DMS153 treated with DMSO at 0.1 percent for 48 hours (cell line): ENCODE results near the gene EBLN2.

ENCODE experiments used
- DNase-seq: peaks from one replicate; lab custom pipeline; 2025; ENCODE audit not compliant: unreplicated experiment; lab: John Stamatoyannopoulos, UW

Gene EBLN2

GRCh38 chr3:73061416-73061815 lies at the start of gene EBLN2:
EBLN2 (plus strand) TSS chr3:73061659; CDS start chr3:73062082, 423 bp downstream.
- DNase-seq: no peak

DNA sequence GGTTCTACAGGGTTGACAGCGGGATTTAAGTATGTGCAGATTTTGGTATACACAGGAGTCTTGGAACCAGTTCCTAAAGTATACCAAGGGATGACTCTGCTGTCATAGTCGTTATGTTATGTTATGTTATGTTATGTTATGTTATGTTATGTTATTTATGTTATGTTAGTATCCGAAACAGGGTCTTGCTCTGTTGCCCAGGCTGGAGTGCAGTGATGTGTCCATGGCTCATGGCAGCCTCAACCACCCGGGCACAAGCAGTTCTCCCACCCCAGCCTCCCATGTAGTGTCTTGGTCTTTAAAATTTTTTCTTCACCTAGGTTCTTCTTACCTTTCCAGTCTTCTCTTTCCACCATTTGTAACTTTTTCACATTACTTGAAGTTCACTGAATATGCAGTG lies 43.2 kb upstream of the EBLN2 start:
- DNase-seq: no peak

- DNase-seq: no peak
These were observed 42.5 kb upstream of the EBLN2 start for GRCh38 chr3:73018790-73019441.

- no peak for DNase-seq
These were observed 40.1 kb upstream of the EBLN2 start for GRCh38 chr3:73021301-73021835.

- DNase-seq: no peak
These were observed 36.6 kb upstream of the EBLN2 start for GRCh38 chr3:73024836-73025235.

DNA sequence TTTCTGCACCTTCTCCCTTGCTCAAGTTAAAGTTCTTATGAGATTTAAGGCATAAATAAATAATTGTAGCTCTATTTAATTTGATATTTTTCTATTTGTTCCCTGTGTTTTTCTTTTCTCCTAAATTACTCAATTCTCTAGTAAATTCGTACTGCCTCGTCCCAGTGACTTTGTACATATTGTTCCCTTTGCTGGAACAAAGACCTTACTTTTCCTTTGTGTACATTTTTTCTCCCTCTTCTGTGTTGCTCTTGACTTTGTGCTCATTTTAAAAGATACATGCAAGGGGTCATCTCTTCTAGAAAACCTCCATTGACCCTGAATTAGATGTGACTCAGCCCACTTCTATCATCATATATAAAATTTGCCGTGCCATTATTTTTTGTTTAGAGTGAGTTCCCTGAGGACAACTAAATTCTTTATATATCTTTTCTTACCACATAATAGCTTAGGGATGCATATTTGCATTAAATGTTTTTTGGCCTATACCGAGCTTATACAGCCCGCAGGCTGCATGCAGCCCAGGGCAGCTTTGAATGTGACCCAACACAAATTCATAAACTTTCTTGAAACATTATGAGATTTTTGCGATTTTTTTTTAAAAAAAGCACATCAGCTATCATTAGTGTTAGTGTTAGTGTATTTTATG lies 35.2 kb upstream of the EBLN2 start:
- no peak for DNase-seq

- no peak for DNase-seq
These were observed 34.7 kb upstream of the EBLN2 start for GRCh38 chr3:73026760-73027113.

GRCh38 chr3:73028803-73029202 lies 32.7 kb upstream of the EBLN2 start:
- no peak for DNase-seq

- no peak for DNase-seq
These were observed 32.1 kb upstream of the EBLN2 start for GRCh38 chr3:73029321-73029796.

GRCh38 chr3:73030073-73030597 lies 31.3 kb upstream of the EBLN2 start:
- DNase-seq: no peak

DNA sequence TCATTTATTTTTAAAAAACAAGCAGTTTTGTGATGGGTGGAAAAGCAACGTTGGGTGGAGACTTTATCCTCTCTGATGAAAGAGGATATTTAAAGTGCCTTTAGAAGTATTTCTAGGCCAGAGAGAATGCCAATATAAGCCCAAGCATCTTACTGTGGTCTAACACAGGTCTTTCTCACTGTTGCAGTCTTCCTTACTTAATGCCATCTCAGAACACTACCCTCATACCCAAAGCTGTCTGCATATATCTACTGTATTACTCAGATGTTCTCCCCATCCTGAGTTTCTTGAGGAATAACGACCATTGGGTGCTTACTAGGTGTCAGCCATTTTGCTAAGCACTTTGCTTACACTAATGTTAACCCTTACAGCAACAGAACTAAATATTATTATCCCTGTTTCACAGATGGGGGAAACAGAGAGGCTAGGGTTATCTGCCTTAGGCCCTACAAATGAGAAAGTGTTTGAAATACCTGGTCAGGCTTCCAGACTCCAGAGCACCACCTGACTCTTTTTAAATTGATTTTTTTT lies 29.8 kb upstream of the EBLN2 start:
- no peak for DNase-seq

DNA sequence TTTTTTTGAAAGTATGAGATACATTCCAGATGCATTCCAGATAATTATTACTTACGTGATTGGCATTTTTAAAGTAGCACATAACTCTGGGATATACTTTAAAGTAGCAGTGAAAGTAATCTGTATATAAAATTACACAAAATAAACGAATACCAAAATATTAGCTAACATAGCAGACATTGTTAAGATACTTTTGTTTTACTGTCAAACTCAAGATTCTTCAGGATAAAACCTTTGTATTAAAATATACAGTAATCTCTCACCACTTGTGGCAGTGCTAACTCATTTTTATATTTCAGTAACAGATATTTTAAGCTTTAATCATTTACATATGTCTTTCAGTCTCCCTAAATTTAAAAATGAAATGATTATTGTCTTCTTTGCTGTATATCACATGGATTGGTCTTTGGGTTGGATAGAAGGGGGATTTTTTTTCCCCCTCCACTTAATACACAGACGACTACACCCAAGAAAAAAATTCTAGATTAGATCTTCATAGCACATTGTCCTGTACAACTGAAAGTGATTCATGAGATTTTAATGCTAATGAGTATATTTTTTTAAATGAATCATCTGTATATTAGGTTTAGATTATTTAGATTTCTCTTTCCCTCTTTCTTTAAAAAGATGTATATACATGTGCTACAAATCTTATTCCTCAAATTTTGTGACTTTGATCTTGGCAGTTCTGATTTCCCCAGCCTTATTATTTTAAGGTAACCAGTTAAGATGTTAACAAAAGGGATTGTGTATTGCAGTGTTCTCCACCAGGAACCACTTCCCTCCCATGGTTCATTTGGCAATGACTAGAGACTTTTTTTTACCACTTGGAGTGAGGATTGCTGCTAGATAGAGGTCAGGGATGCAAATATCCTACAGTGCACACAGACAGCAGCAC lies 24.5 kb upstream of the EBLN2 start:
- no peak for DNase-seq

- DNase-seq: no peak
These were observed 19.9 kb upstream of the EBLN2 start for GRCh38 chr3:73041537-73041936.

DNA sequence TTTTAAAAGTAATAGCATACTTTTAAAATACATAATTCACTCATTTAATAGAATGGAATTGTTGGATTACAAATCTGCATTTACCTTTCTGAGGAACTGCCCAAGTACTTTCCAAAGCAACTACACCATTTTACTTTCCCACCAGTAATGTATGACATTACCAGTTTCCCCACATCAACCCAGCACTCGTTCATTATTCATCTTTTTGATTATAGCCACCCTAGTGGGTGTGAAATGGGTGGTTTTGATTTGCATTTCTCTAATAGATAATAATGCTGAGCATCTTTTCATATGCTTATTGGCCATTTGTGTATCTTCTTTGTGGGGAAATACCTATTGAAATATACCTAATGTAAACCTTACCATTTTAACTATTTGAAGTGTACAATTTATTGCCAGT lies 18.0 kb upstream of the EBLN2 start:
- DNase-seq: no peak

DNA sequence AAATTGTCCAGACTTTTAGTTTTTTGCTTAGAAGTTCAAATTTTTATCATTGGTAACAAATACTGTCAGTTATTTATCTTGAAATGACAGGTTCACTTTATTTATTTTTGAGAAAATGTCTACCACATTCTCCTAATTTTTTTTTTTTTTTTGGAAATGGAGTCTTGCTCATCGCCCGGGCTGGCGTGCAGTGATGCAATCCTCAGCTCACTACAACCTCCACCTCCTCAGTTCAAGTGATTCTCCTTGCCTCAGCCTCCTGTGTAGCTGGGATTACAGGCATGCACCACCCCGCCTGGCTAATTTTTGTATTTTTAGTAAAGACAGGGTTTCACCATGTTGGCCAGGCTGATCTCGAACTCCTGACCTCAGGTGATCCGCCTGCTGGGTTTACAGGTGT lies 16.1 kb upstream of the EBLN2 start:
- DNase-seq: no peak

DNA sequence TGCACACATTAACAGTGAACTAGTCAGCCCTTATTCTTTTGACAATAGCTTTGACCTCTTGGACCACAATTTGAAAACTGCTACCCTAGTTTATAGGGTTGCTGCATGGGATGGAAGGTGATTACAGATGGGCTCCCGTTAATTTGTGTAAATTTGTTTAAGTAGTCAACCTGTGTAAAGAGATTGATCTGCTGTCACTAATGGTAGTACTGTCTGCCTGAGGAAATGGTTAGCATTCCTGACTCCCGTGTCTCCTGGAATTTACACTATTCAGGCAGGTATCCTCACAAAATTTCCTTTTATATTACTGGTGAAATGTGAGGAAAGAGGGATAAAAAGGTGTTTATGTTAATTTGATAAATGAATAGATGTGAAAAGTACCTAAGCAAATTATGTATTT lies 15.3 kb upstream of the EBLN2 start:
- DNase-seq: no peak

DNA sequence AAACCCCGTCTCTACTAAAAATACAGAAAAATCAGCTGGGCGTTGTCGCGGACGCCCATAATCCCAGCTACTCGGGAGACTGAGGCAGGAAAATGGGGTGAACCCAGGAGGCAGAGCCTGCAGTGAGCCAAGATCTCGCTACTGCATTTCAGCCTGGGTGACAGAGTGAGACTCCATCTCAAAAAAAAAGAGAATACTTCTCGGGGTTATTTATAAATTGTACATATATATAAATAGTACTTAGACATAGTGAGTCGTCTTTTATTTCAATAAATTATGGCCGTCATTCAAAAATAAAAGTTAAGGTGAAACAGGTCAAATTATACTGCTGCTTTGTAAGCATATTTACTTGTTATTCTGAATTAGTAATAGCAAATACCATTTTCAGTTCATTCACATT lies 12.1 kb upstream of the EBLN2 start:
- DNase-seq: no peak

DNA sequence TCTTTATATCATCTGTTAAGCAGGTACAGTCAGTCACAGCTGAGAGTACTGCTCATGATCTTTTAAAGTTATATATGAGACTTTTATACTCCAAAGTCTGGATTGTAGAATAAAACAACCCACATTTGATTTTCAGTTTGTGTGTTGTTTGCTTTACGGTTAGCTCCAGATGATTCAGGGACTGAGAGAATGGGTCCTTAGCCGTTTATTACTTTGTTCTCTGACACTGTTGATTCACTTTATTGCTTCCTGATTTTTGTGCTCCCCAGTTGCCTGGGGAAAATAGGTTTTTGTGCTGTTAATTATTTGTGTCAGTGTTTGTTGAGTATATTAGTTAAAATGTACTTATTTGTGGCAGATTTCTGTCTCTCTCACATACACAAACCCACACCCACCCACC lies 8.6 kb upstream of the EBLN2 start:
- DNase-seq: peak; percentile 5

- DNase-seq: no peak
These were observed 5.9 kb upstream of the EBLN2 start for GRCh38 chr3:73055583-73055982.

DNA sequence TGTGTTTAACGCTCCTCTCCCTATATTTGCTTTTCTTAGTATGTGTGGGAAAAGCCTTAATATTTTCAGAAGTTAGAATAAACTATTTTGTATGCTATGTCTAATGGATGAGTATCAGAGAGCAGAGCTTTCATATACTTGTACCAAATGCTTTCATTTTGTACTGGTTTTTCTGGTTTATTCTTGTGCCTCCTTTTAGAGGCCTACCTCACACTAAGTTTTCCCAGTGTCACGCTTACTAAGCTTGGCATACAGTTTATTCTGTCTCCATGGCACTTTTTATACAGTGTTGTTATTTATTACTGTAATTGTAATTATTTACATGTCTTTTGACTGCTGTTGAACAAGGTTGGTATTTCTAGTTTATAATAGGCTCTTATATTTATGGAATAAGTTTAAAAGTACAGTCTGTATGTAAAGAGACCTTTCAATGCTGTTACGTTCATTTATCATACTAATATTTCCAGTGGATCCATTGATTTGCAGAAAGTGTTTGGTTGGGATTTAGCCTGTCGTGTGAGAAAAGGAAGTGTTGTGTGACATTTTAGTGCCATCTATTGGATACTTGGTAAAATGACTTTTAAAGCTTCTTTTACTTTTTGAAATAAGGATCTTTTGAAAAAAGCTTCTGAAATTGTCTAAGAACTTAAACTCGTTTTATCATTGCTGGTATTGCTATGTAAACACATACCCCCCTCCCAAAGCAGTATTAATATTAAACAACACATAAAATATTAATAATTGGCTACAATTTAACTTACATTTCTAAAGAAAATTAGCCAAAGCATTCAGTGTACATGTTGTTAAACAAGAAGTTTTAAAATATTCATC lies 5.2 kb upstream of the EBLN2 start:
- peak; percentile 3 for DNase-seq
